Measurements from ENCODE around the gene FBXL22.

DNA sequence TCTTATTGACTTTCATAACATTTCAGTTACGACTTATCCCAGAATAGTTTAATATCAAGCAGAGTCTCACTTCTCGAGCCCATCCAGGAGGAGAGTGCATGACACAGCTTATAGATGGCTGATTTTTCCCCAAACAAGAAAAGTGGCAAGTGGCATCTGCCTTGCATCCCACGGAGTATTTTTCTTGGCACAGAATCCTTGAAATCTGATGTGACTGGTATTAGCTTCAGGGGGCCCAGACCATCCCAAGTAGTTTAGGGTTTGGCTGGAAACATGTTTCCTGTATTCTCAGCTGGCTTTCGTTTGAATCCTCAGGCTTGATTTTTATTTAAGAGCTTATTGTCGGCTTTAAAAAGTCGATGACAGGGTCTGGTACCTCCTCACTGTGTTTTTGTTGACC is 20.7 kb upstream of the FBXL22 start:
- TF ChIP-seq, protein P1, sequence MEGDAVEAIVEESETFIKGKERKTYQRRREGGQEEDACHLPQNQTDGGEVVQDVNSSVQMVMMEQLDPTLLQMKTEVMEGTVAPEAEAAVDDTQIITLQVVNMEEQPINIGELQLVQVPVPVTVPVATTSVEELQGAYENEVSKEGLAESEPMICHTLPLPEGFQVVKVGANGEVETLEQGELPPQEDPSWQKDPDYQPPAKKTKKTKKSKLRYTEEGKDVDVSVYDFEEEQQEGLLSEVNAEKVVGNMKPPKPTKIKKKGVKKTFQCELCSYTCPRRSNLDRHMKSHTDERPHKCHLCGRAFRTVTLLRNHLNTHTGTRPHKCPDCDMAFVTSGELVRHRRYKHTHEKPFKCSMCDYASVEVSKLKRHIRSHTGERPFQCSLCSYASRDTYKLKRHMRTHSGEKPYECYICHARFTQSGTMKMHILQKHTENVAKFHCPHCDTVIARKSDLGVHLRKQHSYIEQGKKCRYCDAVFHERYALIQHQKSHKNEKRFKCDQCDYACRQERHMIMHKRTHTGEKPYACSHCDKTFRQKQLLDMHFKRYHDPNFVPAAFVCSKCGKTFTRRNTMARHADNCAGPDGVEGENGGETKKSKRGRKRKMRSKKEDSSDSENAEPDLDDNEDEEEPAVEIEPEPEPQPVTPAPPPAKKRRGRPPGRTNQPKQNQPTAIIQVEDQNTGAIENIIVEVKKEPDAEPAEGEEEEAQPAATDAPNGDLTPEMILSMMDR (IDR thresholded peaks at IDR 0.05; ENCODE audit: low read length) = no peak
- no peak for TF ChIP-seq EZH2 (optimal IDR thresholded peaks at IDR 0.05; ENCODE audit: low read depth, low read length)
- TF ChIP-seq EZH2phosphoT487 (IDR thresholded peaks at IDR 0.05; ENCODE audit: low read length) = no peak
